Naive B cell (primary cell): ENCODE data around the gene CT45A8. TPM values are rescaled to one million over a fixed set of nuclear protein-coding genes. Genes with fewer than 3 reads are reported as not detected.
A peak's percentile ranks its signal among the peaks of the same experiment; 100 is the strongest.
"Not testable (repeated sequence)": the region's sequence is repeated elsewhere in the genome, so short reads cannot be mapped to it uniquely, and the experiment has no call there.

Source experiments
- ATAC-seq, 2 donors: fragments of 150-1000 bp; cut with Tn5 transposase; 2 replicates each; pipeline ENCODE4 v1.10.0; 2021; ENCODE audit warnings: low read depth in 2 of 2, mild to moderate bottlenecking in 2 of 2, moderate library complexity in 2 of 2
- DNase-seq: peaks from one replicate; pipeline ENCODE4 v3.0.0; 2022
- H3K27ac Mint-ChIP-seq, 6 donors: one replicate each; pipeline ENCODE4 v1.8.0; 2020 to 2022; ENCODE audit warnings: mild to moderate bottlenecking in 6 of 6, mixed read lengths in 6 of 6, moderate library complexity in 5 of 6, inconsistent platforms in 2 of 6
- H3K27me3 Mint-ChIP-seq, 3 donors: one replicate each; pipeline ENCODE4 v1.8.0; 2021 to 2022; ENCODE audit warnings: mixed read lengths in 3 of 3, mild to moderate bottlenecking in 1 of 3
- H3K36me3 Mint-ChIP-seq, 2 donors: one replicate each; pipeline ENCODE4 v1.8.0; 2020 to 2022; ENCODE audit warnings: mixed read lengths in 2 of 2, inconsistent platforms in 1 of 2, mild to moderate bottlenecking in 1 of 2
- H3K4me1 Mint-ChIP-seq, 3 donors: one replicate each; pipeline ENCODE4 v1.8.0; 2020 to 2022; ENCODE audit warnings: mixed read lengths in 3 of 3, inconsistent platforms in 1 of 3, mild to moderate bottlenecking in 1 of 3, moderate library complexity in 1 of 3
- H3K4me3 Mint-ChIP-seq, 8 donors: one replicate each; pipeline ENCODE4 v1.8.0; 2020 to 2022; ENCODE audit warnings: mild to moderate bottlenecking in 8 of 8, mixed read lengths in 8 of 8, moderate library complexity in 8 of 8, inconsistent platforms in 2 of 8
- H3K9me3 Mint-ChIP-seq, 7 donors: one replicate each; pipeline ENCODE4 v1.8.0; 2020 to 2022; ENCODE audit warnings: mixed read lengths in 7 of 7, mild to moderate bottlenecking in 5 of 7, inconsistent platforms in 2 of 7, moderate library complexity in 1 of 7
- polyA plus RNA-seq, 6 donors: library from polyadenylated mRNA; unstranded; fragments of 300-500 nt; fragmentation: Illumina TruSeq; gene quantifications; one replicate each; pipeline ENCODE4 v1.2.3, GENCODE V29; 2021; ENCODE audit warnings: low read depth in 6 of 6

CT45A8 gene, protein sequence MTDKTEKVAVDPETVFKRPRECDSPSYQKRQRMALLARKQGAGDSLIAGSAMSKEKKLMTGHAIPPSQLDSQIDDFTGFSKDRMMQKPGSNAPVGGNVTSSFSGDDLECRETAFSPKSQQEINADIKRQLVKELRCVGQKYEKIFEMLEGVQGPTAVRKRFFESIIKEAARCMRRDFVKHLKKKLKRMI
- not detected for polyA plus RNA-seq

GRCh38 chrX:135854438-135854837 is at the start of gene CT45A8:
TSS of gene CT45A8 (minus strand) at chrX:135854538. CDS start at chrX:135850783, 3,755 bp downstream.
- H3K36me3 Mint-ChIP-seq, DNase-seq, H3K4me3 Mint-ChIP-seq, H3K27me3 Mint-ChIP-seq, ATAC-seq, H3K4me1 Mint-ChIP-seq, H3K27ac Mint-ChIP-seq, H3K9me3 Mint-ChIP-seq: not testable (repeated sequence)

DNA sequence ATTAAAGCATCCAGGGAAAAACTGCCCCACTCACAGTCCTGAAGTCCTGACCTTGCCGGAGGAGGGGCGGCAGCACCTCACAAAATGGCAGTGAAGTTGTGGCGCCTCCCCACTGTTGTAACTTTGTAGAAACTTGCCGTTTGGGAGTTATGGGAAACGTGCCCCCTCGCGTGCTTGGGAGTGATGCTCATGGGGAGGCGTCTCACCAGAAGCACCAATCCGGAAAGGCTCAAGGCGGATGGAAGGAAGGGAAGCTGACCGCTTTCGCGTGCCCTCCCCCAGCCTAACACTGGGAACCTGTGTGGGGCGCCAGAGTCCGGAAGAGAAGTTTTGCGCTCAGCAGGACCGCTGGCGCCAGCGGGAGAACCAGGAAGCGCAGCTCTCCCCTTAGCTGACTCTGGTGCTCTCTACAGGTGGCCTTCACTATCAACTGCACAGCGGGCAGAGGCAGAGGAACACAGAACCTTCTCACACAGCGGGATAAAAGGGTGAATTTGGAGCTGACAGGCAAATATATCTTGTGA is 39.0 kb upstream of the CT45A8 start, which contains the start of the genes CT45A10 and SAGE1:
CT45A10 (minus strand) TSS at position 151 of the 524 bp plus-strand sequence. CDS start 8,100 bp downstream, outside the sequence.
SAGE1 (plus strand) TSS at position 423 of the 524 bp plus-strand sequence. CDS start 2,527 bp downstream, outside the sequence.
- DNase-seq (no peak), ATAC-seq (no peak)
- peaks cover 0 to 4% (median 0%) of the 10 kb centered on the region in 3 donors for H3K27me3 Mint-ChIP-seq
- H3K9me3 Mint-ChIP-seq = no peaks in the 10 kb centered on the region
- H3K27ac Mint-ChIP-seq = peak within 1 kb of the TSS in 1 of 6 donors; percentile 72
- H3K4me3 Mint-ChIP-seq = no peak within 1 kb of the TSS
- no peaks in the 10 kb centered on the region for H3K4me1 Mint-ChIP-seq
- H3K36me3 Mint-ChIP-seq = no peaks in the 10 kb centered on the region

DNA sequence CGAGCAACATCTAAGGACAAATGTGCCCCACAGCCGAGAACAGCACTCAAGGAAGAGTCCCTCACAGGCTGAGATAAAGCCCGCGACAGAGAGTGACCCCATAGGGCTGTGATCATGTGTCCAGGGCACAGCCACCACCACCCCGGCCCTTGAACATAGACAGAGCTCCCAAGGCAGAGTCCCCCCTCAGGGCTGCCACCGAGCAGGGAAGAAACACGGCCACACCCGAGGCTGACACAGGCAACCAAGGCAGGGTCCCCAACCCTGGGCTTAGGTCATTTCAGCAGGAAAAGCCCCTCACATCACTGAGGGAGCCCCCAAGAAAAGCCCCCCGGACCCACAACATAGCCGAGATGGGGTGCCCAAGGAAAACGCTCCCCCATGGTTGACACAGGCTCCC is 38.4 kb upstream of the CT45A8 start:
- DNase-seq (no peak), ATAC-seq (no peak)
- peaks cover 0 to 4% (median 0%) of the 10 kb centered on the region in 3 donors for H3K27me3 Mint-ChIP-seq
- no peaks in the 10 kb centered on the region for H3K36me3 Mint-ChIP-seq
- no peak overlapping the region for H3K27ac Mint-ChIP-seq
- no peaks in the 10 kb centered on the region for H3K4me1 Mint-ChIP-seq
- H3K4me3 Mint-ChIP-seq = no peak overlapping the region
- H3K9me3 Mint-ChIP-seq = no peaks in the 10 kb centered on the region

DNA sequence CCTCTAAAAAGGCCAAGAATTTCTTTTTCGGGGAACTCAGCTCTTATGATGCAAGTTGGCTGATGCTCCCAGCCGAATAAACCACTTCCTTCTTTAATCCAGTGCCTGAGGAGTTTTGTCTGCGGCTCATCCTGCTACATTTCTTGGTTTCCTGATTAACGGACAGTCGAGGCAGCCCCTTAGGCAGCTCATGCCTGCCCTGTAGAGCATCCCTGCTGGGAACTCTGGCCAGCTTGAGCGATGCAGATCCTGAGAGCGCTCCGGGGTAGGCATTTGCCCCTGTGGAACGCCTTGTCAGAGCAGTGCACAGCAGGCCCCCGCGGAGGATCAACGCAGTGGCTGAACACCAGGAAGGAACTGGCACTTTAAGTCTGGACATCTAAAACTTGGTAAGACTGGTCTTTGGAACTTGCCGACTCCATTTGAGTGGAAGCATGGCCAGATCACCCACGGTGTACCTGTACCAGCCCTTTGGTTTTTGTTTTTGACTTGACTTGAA is 35.8 kb upstream of the CT45A8 start:
- H3K36me3 Mint-ChIP-seq = no peaks in the 10 kb centered on the region
- no peak for ATAC-seq
- no peak overlapping the region for H3K27ac Mint-ChIP-seq
- H3K27me3 Mint-ChIP-seq = peaks cover 0 to 4% (median 0%) of the 10 kb centered on the region in 3 donors
- no peaks in the 10 kb centered on the region for H3K4me1 Mint-ChIP-seq
- peak overlapping the region in 1 of 8 donors; percentile 41 for H3K4me3 Mint-ChIP-seq
- no peaks in the 10 kb centered on the region for H3K9me3 Mint-ChIP-seq
- DNase-seq = no peak

GRCh38 chrX:135888976-135889375 is 34.6 kb upstream of the CT45A8 start:
- H3K36me3 Mint-ChIP-seq, H3K27ac Mint-ChIP-seq, H3K9me3 Mint-ChIP-seq, H3K4me1 Mint-ChIP-seq, ATAC-seq, H3K4me3 Mint-ChIP-seq, DNase-seq, H3K27me3 Mint-ChIP-seq: not testable (repeated sequence)

DNA sequence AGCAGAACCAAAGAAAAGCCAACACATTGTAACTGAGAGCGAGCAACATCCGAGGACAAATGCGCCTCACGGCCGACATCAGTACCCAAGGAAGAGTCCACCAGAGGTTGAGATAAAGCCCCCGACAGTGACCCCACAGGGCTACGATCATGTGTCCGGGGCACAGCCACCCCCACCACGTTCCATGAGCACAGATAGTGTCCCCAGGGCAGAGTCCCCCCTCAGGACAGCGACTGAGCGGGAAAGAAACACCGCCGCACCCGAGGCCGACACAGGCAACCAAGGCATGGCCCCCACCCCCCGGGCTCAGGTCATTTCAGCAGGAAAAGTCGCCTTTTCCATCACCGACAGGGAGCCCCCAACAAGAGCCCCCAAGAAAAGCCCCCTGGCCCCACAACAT is 33.9 kb upstream of the CT45A8 start:
- H3K36me3 Mint-ChIP-seq, ATAC-seq: not testable (repeated sequence)

DNA sequence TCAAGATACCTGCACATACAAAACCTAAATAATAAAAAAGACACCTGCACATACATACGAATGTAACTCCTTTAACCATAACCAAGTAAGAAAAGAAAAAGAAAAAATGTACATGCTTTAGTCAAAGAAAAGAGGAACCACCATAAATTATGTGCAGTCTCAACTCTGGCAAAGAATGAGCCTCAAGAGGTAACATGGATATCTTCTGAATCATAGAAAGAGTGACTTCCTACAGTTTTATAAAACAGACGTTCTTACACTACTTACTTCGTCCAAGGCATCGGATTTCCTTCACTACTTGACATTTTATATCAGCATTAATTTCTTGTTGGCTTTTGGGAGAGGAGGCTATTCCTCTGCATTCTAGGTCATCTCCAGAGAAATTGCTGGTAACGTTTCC is 28.4 kb upstream of the CT45A8 start:
- not testable (repeated sequence) for H3K9me3 Mint-ChIP-seq, H3K4me3 Mint-ChIP-seq, ATAC-seq, H3K27me3 Mint-ChIP-seq, H3K36me3 Mint-ChIP-seq, H3K27ac Mint-ChIP-seq, DNase-seq, H3K4me1 Mint-ChIP-seq

More for the DNA sequence above, 33.9 kb upstream of the CT45A8 start:
- not testable (repeated sequence) for H3K4me1 Mint-ChIP-seq, H3K4me3 Mint-ChIP-seq, H3K27me3 Mint-ChIP-seq, DNase-seq, H3K9me3 Mint-ChIP-seq, H3K27ac Mint-ChIP-seq

GRCh38 chrX:135871712-135872111 is 17.4 kb upstream of the CT45A8 start, which contains the start of gene CT45A9:
TSS of gene CT45A9 (minus strand) at chrX:135871812. CDS start at chrX:135868061, 3,751 bp downstream.
- H3K36me3 Mint-ChIP-seq, H3K27ac Mint-ChIP-seq, DNase-seq, H3K9me3 Mint-ChIP-seq, H3K4me3 Mint-ChIP-seq, H3K27me3 Mint-ChIP-seq, H3K4me1 Mint-ChIP-seq, ATAC-seq: not testable (repeated sequence)

- not testable (repeated sequence) for H3K4me3 Mint-ChIP-seq, H3K36me3 Mint-ChIP-seq, ATAC-seq, DNase-seq, H3K27ac Mint-ChIP-seq, H3K4me1 Mint-ChIP-seq, H3K9me3 Mint-ChIP-seq, H3K27me3 Mint-ChIP-seq
Measured at GRCh38 chrX:135837180-135837579, 17.2 kb downstream of the CT45A8 start, which contains the start of gene CT45A7. TSS of gene CT45A7 (minus strand) at chrX:135837280. CDS start at chrX:135833533, 3,747 bp downstream.

- H3K27me3 Mint-ChIP-seq, H3K9me3 Mint-ChIP-seq, H3K27ac Mint-ChIP-seq, ATAC-seq, H3K4me3 Mint-ChIP-seq, DNase-seq, H3K36me3 Mint-ChIP-seq, H3K4me1 Mint-ChIP-seq: not testable (repeated sequence)
Measured at GRCh38 chrX:135819912-135820311, 34.4 kb downstream of the CT45A8 start, which contains the start of gene CT45A2. TSS of gene CT45A2 (minus strand) at chrX:135820012. CDS start at chrX:135816265, 3,747 bp downstream.

DNA sequence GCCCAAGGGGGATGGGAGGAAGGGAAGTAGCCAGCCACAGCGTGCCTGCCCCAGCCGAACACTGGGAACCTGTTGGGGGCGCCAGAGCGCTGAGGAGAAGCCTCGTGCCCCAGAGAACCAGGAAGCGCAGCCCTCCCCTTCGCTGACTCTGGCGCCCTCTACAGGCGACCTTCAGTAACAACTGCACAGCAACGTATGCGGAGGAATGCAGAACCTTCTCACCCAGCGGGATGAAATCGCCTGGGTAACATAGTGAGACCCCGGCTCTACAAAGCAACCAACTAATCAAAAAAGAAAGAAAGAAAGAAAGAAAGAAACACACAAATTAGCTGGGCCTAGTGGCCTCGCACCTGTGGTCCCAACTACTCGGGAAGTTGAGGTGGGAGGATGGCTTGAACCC is 51.7 kb downstream of the CT45A8 start, which contains the start of gene CT45A6:
CT45A6 (minus strand) TSS at position 101 of the 400 bp plus-strand sequence. CDS start 3,794 bp downstream, outside the sequence.
- not testable (repeated sequence) for H3K4me3 Mint-ChIP-seq, H3K9me3 Mint-ChIP-seq, H3K27me3 Mint-ChIP-seq, H3K36me3 Mint-ChIP-seq, H3K27ac Mint-ChIP-seq, ATAC-seq, H3K4me1 Mint-ChIP-seq, DNase-seq
